ENCODE measurements around the gene TSPAN18.

Gene TSPAN18

GRCh38 chr11:44903518-44903917 lies 176.8 kb downstream of the TSPAN18 start:
- DNase-seq, result no peak

GRCh38 chr11:44904261-44905020 lies 177.7 kb downstream of the TSPAN18 start:
- DNase-seq, result no peak

GRCh38 chr11:44905131-44905866 lies 178.5 kb downstream of the TSPAN18 start:
- no peak for DNase-seq

GRCh38 chr11:44906649-44907048 lies 179.9 kb downstream of the TSPAN18 start:
- no peak for DNase-seq

GRCh38 chr11:44909557-44909956 lies 182.8 kb downstream of the TSPAN18 start:
- no peak for DNase-seq

GRCh38 chr11:44910591-44910990 lies 183.8 kb downstream of the TSPAN18 start:
- no peak for DNase-seq

- DNase-seq, result peak; percentile 75
These were observed 184.5 kb downstream of the TSPAN18 start for GRCh38 chr11:44911029-44911814.

GRCh38 chr11:44912270-44912987 lies 185.7 kb downstream of the TSPAN18 start:
- no peak for DNase-seq

- no peak for DNase-seq
These were observed 186.7 kb downstream of the TSPAN18 start for GRCh38 chr11:44913502-44913901.

- no peak for DNase-seq
These were observed 187.3 kb downstream of the TSPAN18 start for GRCh38 chr11:44914105-44914504.

GRCh38 chr11:44915004-44915403 lies 188.2 kb downstream of the TSPAN18 start:
- DNase-seq, result no peak

GRCh38 chr11:44915621-44916020 lies 188.9 kb downstream of the TSPAN18 start:
- DNase-seq, result no peak

- no peak for DNase-seq
These were observed 189.6 kb downstream of the TSPAN18 start for GRCh38 chr11:44916331-44916730.

GRCh38 chr11:44916801-44917385 lies 190.1 kb downstream of the TSPAN18 start:
- DNase-seq, result no peak

- no peak for DNase-seq
These were observed 191.0 kb downstream of the TSPAN18 start for GRCh38 chr11:44917741-44918140.

- no peak for DNase-seq
These were observed 193.7 kb downstream of the TSPAN18 start for GRCh38 chr11:44920451-44920850.

GRCh38 chr11:44923115-44923514 lies 196.4 kb downstream of the TSPAN18 start:
- DNase-seq, result no peak

GRCh38 chr11:44923806-44924205 lies 197.0 kb downstream of the TSPAN18 start:
- DNase-seq, result no peak

- no peak for DNase-seq
These were observed 199.3 kb downstream of the TSPAN18 start for GRCh38 chr11:44926036-44926435.

GRCh38 chr11:44927174-44927661 lies 200.5 kb downstream of the TSPAN18 start:
- DNase-seq, result peak; percentile 53

- no peak for DNase-seq
These were observed 201.4 kb downstream of the TSPAN18 start for GRCh38 chr11:44928144-44928543.

- no peak for DNase-seq
These were observed 202.1 kb downstream of the TSPAN18 start for GRCh38 chr11:44928816-44929215.

Measured in fibroblast of skin of right quadriceps (primary cell).